Fibroblast of the aortic adventitia (primary cell): ENCODE results near the gene FDX1. TPM values are rescaled to one million over a fixed set of nuclear protein-coding genes. Genes with fewer than 3 reads are reported as not detected.

ENCODE experiments used
- DNase-seq: peaks from one replicate; pipeline ENCODE4 v3.0.0-alpha.2; 2010; ENCODE audit warnings: low read depth
- H3K4me3 ChIP-seq: 2 replicates; pipeline ENCODE4 v1.5.1; 2011; ENCODE audit warnings: low read depth, mild to moderate bottlenecking, control low read depth, low read length, moderate library complexity
- total RNA-seq: library from RNA; depleted of rRNA; stranded (reverse); fragments of >200 nt; gene quantifications from 2 replicates; pipeline ENCODE4 v1.2.3, GENCODE V29; 2012; ENCODE audit warnings: low replicate concordance
- TF ChIP-seq, protein P1 (sequence below): IDR thresholded peaks from 2 replicates; pipeline ENCODE4 v1.5.1; 2011; ENCODE audit warnings: mild to moderate bottlenecking, low read length, control low read depth, inconsistent platforms; ENCODE audit not compliant: insufficient read depth

FDX1 gene
- total RNA-seq, 1 donor = 10.8 TPM

DNA sequence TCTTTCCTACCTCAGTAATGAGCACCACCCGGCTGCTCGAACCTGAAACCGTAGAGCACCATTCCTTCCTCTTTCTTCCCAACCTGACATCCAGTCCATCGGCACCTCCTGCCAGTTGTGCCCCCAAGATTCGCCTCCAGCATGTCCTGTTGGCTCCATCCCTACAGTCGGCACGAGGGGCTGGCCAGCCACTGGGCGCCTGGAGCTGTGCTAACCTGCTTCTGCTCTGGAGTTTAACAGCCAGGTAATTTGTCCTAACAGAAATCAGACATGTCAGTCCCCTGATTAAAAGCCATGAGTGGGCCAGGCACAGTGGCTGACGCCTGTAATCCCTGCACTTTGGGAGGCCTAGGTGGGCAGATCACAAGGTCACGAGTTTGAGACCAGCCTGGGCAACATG lies 16.8 kb downstream of the FDX1 start:
- H3K4me3 ChIP-seq = no peak overlapping the region
- TF ChIP-seq, protein P1, sequence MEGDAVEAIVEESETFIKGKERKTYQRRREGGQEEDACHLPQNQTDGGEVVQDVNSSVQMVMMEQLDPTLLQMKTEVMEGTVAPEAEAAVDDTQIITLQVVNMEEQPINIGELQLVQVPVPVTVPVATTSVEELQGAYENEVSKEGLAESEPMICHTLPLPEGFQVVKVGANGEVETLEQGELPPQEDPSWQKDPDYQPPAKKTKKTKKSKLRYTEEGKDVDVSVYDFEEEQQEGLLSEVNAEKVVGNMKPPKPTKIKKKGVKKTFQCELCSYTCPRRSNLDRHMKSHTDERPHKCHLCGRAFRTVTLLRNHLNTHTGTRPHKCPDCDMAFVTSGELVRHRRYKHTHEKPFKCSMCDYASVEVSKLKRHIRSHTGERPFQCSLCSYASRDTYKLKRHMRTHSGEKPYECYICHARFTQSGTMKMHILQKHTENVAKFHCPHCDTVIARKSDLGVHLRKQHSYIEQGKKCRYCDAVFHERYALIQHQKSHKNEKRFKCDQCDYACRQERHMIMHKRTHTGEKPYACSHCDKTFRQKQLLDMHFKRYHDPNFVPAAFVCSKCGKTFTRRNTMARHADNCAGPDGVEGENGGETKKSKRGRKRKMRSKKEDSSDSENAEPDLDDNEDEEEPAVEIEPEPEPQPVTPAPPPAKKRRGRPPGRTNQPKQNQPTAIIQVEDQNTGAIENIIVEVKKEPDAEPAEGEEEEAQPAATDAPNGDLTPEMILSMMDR = no peak
- DNase-seq = no peak

DNA sequence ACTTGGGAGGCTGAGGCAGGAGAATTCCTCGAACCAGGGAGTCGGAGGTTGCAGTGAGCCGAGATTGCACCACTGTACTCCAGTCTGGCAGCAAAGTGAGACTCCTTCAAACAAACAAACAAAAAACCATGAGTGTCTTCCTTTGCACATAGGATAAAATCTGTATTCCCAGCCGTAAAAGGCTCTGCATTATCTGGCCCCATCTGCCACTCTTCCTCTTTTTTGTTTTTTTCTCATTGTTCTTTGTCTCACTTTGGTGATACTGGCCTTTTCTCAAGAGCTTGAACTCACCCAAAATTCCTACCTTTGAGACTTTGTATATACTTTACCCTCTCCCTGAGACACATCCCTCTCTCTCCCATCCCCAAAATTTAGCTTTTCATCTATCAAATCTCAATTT lies 17.6 kb downstream of the FDX1 start:
- TF ChIP-seq, protein P1 = no peak
- no peak overlapping the region for H3K4me3 ChIP-seq
- no peak for DNase-seq

DNA sequence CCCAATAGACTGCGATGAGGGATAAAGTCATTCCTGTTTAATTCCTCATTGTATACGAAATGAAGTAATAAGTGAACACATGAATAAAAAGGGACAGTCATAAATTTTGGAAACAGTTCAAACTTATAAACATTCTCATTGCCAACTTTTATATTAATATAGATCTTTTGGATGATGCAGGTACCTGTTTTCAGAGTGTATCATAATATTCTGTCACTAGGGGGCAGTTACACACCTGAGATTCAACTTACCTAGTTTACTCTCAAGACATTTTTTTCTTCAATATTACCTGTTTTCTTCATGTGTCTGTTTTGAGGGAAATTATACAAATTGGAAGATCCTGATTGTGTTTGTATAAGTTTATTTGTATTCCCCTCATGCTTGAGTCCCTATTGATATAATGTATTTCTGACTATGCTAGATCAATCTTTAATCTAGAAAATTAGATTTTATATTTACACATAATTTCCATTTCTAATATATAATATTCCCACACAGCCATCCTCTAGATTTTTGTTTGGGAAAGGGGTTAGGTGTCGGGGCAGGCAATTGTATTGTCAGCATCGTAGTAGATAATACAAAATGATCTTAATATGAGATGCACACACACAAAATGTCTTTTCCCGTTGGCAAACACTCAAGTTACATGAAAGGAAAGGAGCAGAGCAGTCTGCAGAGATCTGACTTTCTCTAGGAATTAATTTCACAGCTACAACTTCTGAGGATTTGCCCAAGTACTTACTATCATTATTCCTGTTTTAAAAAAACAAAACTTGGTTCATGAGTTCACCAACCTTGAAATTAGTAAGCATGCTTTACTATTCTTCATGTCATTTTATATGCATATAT lies 18.4 kb downstream of the FDX1 start:
- H3K4me3 ChIP-seq = no peak overlapping the region
- peak; percentile 28 for DNase-seq
- TF ChIP-seq, protein P1 = peak; percentile 38

DNA sequence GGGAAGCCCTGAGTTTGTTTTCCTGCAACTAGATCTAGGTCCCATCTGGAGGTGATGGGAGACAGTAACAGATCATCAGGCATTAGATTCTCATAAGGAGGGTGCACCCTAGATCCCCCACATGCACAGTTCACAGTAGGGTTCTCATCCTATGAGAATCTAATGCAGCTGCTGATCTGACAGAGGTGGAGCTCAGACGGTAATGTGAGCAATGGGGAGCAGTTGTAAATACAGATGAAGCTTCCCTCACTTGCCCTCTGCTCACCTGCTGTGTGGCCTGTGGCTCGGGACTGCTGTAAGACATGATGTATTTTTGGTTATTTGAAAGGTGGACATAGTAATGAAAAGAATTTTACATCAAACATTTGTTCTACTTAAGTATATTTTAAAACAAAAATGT lies 20.5 kb downstream of the FDX1 start:
- DNase-seq = no peak
- TF ChIP-seq, protein P1 = no peak
- no peak overlapping the region for H3K4me3 ChIP-seq

DNA sequence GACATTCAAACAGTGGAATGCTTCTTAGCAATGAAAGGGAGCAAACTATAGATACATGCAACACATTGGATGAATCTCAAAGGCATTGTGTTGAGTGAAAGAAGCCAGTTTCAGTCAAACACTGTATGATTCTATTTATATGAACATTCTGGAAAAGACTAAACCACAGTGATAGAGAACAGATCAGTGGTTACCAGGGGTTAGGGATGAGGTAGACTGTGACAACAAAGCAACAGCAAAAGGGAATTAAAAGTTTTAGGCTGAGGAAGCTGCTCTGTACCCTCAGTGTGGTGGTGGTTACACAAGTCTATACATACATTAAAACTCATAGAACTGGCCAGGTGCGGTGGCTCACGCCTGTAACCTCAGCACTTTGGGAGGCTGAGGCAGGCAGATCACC lies 23.0 kb downstream of the FDX1 start:
- DNase-seq = no peak
- TF ChIP-seq, protein P1 = no peak
- H3K4me3 ChIP-seq = no peak overlapping the region

DNA sequence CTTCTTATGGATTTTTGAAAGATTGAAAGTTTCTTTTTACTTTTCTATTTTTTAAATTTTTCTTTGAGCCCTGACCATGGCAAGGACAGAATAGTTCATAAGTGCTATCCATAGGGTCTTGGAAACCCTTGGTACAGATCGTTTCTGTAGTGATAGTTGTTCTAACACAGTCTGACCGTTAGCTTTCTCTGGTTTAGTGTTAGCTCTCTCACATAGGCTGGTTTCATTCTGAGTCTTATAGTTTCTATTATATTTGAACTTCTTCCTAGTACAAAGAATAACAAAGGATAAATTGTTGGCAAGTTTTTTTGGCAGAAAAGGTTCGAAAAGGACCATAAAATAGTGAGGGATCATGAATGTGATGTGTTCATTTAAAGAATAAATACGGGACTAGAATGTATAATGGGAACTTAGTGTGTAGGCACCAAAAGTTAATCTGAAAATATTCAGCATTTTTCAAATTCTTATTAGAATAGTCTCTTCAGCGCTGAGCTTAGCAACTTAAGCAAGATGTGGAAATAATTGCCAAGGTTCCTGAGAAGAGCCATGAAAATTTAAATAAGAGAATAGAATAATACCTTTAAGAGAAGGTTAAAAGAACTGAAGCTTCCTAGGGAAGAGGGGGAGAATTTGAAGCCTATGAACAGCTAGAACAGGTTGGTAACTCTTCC lies 24.1 kb downstream of the FDX1 start:
- TF ChIP-seq, protein P1 = no peak
- H3K4me3 ChIP-seq = no peak overlapping the region
- DNase-seq = peak; percentile 51
